ENCODE measurements around the gene EBF3. TPM values are rescaled to one million over a fixed set of nuclear protein-coding genes. Genes with fewer than 3 reads are reported as not detected.

Gene EBF3
- total RNA-seq, 6 experiments from 2014 or later, result 0.12 TPM; not detected in 5

- peaks cover 42 to 76% of the 10 kb centered on the region in 2 donors for H3K27me3 ChIP-seq
- H3K27ac ChIP-seq, result no peak overlapping the region
- H3K4me3 ChIP-seq, result no peak overlapping the region
- no peaks in the 10 kb centered on the region for H3K36me3 ChIP-seq
- ATAC-seq, result no peak
- H3K4me1 ChIP-seq, result peaks cover 0 to 36% (median 0%) of the 10 kb centered on the region in 4 donors
- 7% methylated on average over 18 of the region's 18 CpGs for WGBS (ENCODE audit: insufficient coverage, low coverage, low lambda C conversion rate, missing lambda C conversion rate)
- TF ChIP-seq, protein P1, sequence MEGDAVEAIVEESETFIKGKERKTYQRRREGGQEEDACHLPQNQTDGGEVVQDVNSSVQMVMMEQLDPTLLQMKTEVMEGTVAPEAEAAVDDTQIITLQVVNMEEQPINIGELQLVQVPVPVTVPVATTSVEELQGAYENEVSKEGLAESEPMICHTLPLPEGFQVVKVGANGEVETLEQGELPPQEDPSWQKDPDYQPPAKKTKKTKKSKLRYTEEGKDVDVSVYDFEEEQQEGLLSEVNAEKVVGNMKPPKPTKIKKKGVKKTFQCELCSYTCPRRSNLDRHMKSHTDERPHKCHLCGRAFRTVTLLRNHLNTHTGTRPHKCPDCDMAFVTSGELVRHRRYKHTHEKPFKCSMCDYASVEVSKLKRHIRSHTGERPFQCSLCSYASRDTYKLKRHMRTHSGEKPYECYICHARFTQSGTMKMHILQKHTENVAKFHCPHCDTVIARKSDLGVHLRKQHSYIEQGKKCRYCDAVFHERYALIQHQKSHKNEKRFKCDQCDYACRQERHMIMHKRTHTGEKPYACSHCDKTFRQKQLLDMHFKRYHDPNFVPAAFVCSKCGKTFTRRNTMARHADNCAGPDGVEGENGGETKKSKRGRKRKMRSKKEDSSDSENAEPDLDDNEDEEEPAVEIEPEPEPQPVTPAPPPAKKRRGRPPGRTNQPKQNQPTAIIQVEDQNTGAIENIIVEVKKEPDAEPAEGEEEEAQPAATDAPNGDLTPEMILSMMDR (IDR thresholded peaks at IDR 0.05), result no peak
- no peak for TF ChIP-seq POLR2A (IDR thresholded peaks at IDR 0.05)
- no peaks in the 10 kb centered on the region for H3K9me3 ChIP-seq
- DNase-seq, result no peak
- intact Hi-C loops (cut with DNase I), result no loop called here
These were observed 1.8 kb downstream of the EBF3 start for GRCh38 chr10:129962031-129962871.

DNA sequence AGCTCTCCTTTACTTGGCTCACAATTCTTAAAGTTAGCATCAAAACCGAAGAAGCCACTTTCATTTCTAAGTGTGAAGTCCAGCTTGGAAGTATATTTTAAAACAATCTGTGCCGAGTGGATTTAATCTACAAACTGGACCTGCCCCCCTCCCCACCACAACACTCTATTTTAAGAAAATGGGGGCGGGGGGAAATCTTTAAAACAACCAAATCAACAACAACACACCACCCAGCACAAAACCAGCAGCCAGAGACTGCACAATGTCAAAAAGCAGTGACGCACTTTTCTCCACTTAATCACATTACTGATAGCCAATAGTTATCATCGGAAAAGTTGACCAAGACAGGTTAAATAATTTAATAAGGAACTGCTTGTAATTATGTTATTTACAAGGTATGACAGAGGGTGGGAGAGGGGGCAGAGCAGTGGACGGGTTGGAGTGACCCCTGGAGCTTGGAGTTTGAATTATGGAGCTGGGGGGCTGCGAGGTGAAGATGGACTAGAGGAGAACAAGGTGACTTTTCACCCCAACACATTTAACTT, 2.8 kb downstream of the EBF3 start:
- peaks cover 32 to 74% of the 10 kb centered on the region in 2 donors for H3K27me3 ChIP-seq
- no peak overlapping the region for H3K27ac ChIP-seq
- ATAC-seq (no peak), DNase-seq (no peak)
- WGBS (ENCODE audit: insufficient coverage, low coverage, low lambda C conversion rate, missing lambda C conversion rate), result 13% methylated on average over 7 of the region's 7 CpGs
- no peak overlapping the region for H3K4me3 ChIP-seq
- H3K36me3 ChIP-seq, result no peaks in the 10 kb centered on the region
- H3K4me1 ChIP-seq, result peaks cover 0 to 31% (median 0%) of the 10 kb centered on the region in 4 donors
- intact Hi-C loops (cut with DNase I), result no loop called here
- TF ChIP-seq, protein P1 (IDR thresholded peaks at IDR 0.05), result no peak
- TF ChIP-seq POLR2A (IDR thresholded peaks at IDR 0.05), result no peak
- no peaks in the 10 kb centered on the region for H3K9me3 ChIP-seq

DNA sequence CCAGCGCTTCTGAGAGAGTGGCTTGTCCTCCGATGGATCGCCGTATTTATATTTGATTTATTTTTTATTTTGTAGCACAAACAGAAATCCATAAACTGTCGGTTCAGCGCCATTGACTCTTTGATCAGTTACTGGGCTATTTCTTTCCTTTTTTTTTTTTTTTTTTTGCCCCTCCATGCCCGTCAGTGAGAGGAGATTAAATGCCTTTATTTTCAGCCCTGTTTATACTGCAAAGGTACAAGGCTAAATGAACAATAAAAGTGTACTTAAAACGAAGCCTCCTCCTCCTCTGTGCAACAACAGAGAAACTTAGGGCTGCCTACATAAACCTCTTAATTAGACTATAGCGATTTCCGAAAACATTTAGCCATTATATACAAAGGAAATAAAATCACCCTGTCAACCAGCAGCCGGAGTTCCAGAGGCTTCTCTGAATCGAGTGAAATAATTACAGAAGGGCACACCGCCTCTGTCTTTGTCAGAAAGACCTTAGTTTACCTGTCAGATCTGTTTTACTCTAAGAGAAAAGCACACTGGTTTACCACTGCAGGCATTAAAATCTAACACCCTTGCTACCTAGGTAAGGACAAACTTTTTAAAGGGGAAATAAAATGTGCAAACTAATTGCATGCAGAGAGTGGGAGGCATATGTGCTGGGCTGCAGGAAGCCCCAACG, 3.5 kb downstream of the EBF3 start:
- Histone ChIP-seq H3K4me1 (peaks cover 0 to 31% (median 0%) of the 10 kb centered on the region in 4 donors), H3K4me3 (no peak overlapping the region), H3K36me3 (no peaks in the 10 kb centered on the region), H3K27me3 (peaks cover 27 to 68% of the 10 kb centered on the region in 2 donors), H3K27ac (no peak overlapping the region), H3K9me3 (no peaks in the 10 kb centered on the region)
- no peak for TF ChIP-seq POLR2A (IDR thresholded peaks at IDR 0.05)
- TF ChIP-seq, protein P1 (IDR thresholded peaks at IDR 0.05), result no peak
- intact Hi-C loops (cut with DNase I), result no loop called here
- 6% methylated on average over 14 of the region's 14 CpGs for WGBS (ENCODE audit: insufficient coverage, low coverage, low lambda C conversion rate, missing lambda C conversion rate)
- DNase-seq (no peak), ATAC-seq (no peak)

GRCh38 chr10:129959544-129960480, 4.3 kb downstream of the EBF3 start:
- Histone ChIP-seq H3K27ac (no peak overlapping the region), H3K4me3 (no peak overlapping the region), H3K36me3 (no peaks in the 10 kb centered on the region), H3K4me1 (peaks cover 0 to 25% (median 0%) of the 10 kb centered on the region in 4 donors), H3K9me3 (no peaks in the 10 kb centered on the region), H3K27me3 (peaks cover 23 to 60% of the 10 kb centered on the region in 2 donors)
- intact Hi-C loops (cut with DNase I), result no loop called here
- TF ChIP-seq, protein P1 (IDR thresholded peaks at IDR 0.05), result no peak
- TF ChIP-seq POLR2A (IDR thresholded peaks at IDR 0.05), result no peak
- DNase-seq, result no peak
- no peak for ATAC-seq
- 11% methylated on average over 34 of the region's 83 CpGs for WGBS (ENCODE audit: insufficient coverage, low coverage, low lambda C conversion rate, missing lambda C conversion rate)
